SK-N-SH treated with all-trans-retinoic acid at 6 μM for 48 hours (cell line): ENCODE data around the gene RABGAP1L.

ENCODE experiments used
- GLIS3 ChIP-seq: fragments of 250-450 bp; sonication (Bioruptor Pico); IDR thresholded peaks from 2 replicates; pipeline ENCODE4 v1.5.0; 2020; ENCODE audit warnings: mild to moderate bottlenecking, moderate library complexity
- PATZ1 ChIP-seq: fragments of 250-450 bp; sonication (Bioruptor Pico); IDR thresholded peaks from 2 replicates; pipeline ENCODE4 v1.8.0; 2020; ENCODE audit warnings: mild to moderate bottlenecking, moderate library complexity, borderline replicate concordance
- ZFP30 ChIP-seq: fragments of 450-650 bp; formaldehyde crosslinking; IDR thresholded peaks from 2 replicates; pipeline ENCODE4 v1.5.0; 2022; ENCODE audit warnings: mild to moderate bottlenecking, moderate library complexity
- ZNF70 ChIP-seq: fragments of 450-650 bp; formaldehyde crosslinking; IDR thresholded peaks from 2 replicates; pipeline ENCODE4 v1.5.0; 2020; ENCODE audit warnings: mild to moderate bottlenecking, moderate library complexity

GRCh38 chr1:174445817-174446216 lies 286.5 kb downstream of the RABGAP1L start:
- TF ChIP-seq PATZ1 (CRISPR knock-in tag) (no peak), GLIS3 (CRISPR knock-in tag) (no peak), ZFP30 (CRISPR knock-in tag) (no peak), ZNF70 (CRISPR knock-in tag) (no peak)
